Measurements from ENCODE around the gene RAD51B.
"Not testable (repeated sequence)": the region's sequence is repeated elsewhere in the genome, so short reads cannot be mapped to it uniquely, and the experiment has no call there.

RAD51B gene

DNA sequence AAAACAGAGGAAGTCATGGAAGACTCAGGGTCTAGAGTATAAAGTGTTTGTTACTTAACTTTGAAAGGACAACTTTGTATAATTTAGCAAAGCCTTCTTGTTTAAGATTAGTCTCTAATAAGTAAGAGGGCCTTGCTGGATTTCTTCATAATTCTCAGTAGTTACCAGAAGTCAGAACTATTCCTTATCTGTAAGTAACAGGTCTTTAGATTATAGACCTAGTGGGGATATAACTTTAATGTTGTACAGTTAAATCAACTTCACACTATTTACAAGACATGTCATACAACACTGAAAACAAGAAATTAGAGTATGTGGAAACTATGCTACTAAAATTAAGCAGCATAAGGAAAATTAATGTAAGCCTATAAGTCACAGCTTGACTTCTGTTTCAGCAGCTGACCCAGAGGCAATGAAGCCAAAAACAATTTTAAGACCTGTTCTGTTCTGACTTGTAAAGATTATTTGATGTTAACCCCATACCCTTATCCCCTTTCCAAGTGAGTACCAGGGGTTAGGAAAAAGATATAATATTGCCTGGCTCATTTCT lies 398.3 kb downstream of the RAD51B start:
- Histone ChIP-seq H3K27ac (replicated peaks) (no peak overlapping the region), H3K27me3 (ENCODE audit: insufficient read depth, poor library complexity, severe bottlenecking) (no peaks in the 10 kb centered on the region), H3K4me3 (replicated peaks; ENCODE audit: insufficient read depth, low read length) (no peak overlapping the region)
- DNase-seq (ENCODE audit: low read depth in 1 of 2, low spot score in 1 of 2): no peak
- TF ChIP-seq POLR2AphosphoS5 (IDR thresholded peaks at IDR 0.05; ENCODE audit: low read depth): no peak
- TF ChIP-seq, protein P1, sequence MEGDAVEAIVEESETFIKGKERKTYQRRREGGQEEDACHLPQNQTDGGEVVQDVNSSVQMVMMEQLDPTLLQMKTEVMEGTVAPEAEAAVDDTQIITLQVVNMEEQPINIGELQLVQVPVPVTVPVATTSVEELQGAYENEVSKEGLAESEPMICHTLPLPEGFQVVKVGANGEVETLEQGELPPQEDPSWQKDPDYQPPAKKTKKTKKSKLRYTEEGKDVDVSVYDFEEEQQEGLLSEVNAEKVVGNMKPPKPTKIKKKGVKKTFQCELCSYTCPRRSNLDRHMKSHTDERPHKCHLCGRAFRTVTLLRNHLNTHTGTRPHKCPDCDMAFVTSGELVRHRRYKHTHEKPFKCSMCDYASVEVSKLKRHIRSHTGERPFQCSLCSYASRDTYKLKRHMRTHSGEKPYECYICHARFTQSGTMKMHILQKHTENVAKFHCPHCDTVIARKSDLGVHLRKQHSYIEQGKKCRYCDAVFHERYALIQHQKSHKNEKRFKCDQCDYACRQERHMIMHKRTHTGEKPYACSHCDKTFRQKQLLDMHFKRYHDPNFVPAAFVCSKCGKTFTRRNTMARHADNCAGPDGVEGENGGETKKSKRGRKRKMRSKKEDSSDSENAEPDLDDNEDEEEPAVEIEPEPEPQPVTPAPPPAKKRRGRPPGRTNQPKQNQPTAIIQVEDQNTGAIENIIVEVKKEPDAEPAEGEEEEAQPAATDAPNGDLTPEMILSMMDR (IDR thresholded peaks at IDR 0.05; ENCODE audit: insufficient read depth, low read length): no peak
- no peak for TF ChIP-seq SPI1 (IDR thresholded peaks at IDR 0.05; ENCODE audit: borderline replicate concordance, low read depth)
- TF ChIP-seq, protein P2, sequence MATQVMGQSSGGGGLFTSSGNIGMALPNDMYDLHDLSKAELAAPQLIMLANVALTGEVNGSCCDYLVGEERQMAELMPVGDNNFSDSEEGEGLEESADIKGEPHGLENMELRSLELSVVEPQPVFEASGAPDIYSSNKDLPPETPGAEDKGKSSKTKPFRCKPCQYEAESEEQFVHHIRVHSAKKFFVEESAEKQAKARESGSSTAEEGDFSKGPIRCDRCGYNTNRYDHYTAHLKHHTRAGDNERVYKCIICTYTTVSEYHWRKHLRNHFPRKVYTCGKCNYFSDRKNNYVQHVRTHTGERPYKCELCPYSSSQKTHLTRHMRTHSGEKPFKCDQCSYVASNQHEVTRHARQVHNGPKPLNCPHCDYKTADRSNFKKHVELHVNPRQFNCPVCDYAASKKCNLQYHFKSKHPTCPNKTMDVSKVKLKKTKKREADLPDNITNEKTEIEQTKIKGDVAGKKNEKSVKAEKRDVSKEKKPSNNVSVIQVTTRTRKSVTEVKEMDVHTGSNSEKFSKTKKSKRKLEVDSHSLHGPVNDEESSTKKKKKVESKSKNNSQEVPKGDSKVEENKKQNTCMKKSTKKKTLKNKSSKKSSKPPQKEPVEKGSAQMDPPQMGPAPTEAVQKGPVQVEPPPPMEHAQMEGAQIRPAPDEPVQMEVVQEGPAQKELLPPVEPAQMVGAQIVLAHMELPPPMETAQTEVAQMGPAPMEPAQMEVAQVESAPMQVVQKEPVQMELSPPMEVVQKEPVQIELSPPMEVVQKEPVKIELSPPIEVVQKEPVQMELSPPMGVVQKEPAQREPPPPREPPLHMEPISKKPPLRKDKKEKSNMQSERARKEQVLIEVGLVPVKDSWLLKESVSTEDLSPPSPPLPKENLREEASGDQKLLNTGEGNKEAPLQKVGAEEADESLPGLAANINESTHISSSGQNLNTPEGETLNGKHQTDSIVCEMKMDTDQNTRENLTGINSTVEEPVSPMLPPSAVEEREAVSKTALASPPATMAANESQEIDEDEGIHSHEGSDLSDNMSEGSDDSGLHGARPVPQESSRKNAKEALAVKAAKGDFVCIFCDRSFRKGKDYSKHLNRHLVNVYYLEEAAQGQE (IDR thresholded peaks at IDR 0.05; ENCODE audit: insufficient replicate concordance, low read depth): no peak
- TF ChIP-seq GABPA (IDR thresholded peaks at IDR 0.05; ENCODE audit: low read depth): no peak

GRCh38 chr14:68219407-68219806 lies 399.8 kb downstream of the RAD51B start:
- Histone ChIP-seq H3K27ac (replicated peaks) (no peak overlapping the region), H3K4me3 (replicated peaks; ENCODE audit: insufficient read depth, low read length) (no peak overlapping the region)
- TF ChIP-seq POLR2AphosphoS5 (IDR thresholded peaks at IDR 0.05; ENCODE audit: low read depth): no peak
- no peak for TF ChIP-seq SPI1 (IDR thresholded peaks at IDR 0.05; ENCODE audit: borderline replicate concordance, low read depth)
- TF ChIP-seq GABPA (IDR thresholded peaks at IDR 0.05; ENCODE audit: low read depth): no peak
- TF ChIP-seq, protein P2 (IDR thresholded peaks at IDR 0.05; ENCODE audit: insufficient replicate concordance, low read depth): no peak
- TF ChIP-seq, protein P1 (IDR thresholded peaks at IDR 0.05; ENCODE audit: insufficient read depth, low read length): no peak

GRCh38 chr14:68221046-68221445 lies 401.5 kb downstream of the RAD51B start:
- not testable (repeated sequence) for DNase-seq (ENCODE audit: low read depth in 1 of 2, low spot score in 1 of 2); H3K27ac ChIP-seq (replicated peaks); H3K27me3 ChIP-seq (ENCODE audit: insufficient read depth, poor library complexity, severe bottlenecking); H3K4me3 ChIP-seq (replicated peaks; ENCODE audit: insufficient read depth, low read length)

More at GRCh38 chr14:68219407-68219806, 399.8 kb downstream of the RAD51B start:
- H3K27me3 ChIP-seq (ENCODE audit: insufficient read depth, poor library complexity, severe bottlenecking): no peaks in the 10 kb centered on the region
- no peak for DNase-seq (ENCODE audit: low read depth in 1 of 2, low spot score in 1 of 2)

DNA sequence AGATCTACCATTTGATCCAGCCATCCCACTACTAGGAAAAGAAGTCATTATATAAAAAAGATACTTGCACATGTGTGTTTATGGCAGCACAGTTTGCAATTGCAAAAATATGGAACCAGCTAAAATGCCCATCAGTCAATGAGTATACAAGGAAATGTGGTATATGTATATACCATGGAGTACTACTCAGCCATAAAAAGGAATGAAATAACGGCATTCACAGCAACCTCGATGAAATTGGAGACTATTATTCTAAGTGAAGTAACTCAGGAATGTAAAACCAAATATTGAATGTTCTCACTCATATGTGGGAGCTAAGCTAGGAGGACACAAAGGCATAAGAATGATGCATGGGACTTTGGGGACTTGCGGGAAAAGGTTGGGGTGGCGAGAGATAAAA lies 402.6 kb downstream of the RAD51B start:
- Histone ChIP-seq H3K27ac (replicated peaks) (no peak overlapping the region), H3K4me3 (replicated peaks; ENCODE audit: insufficient read depth, low read length) (no peak overlapping the region), H3K27me3 (ENCODE audit: insufficient read depth, poor library complexity, severe bottlenecking) (no peaks in the 10 kb centered on the region)
- TF ChIP-seq, protein P2 (IDR thresholded peaks at IDR 0.05; ENCODE audit: insufficient replicate concordance, low read depth): no peak
- no peak for TF ChIP-seq SPI1 (IDR thresholded peaks at IDR 0.05; ENCODE audit: borderline replicate concordance, low read depth)
- TF ChIP-seq GABPA (IDR thresholded peaks at IDR 0.05; ENCODE audit: low read depth): no peak
- TF ChIP-seq POLR2AphosphoS5 (IDR thresholded peaks at IDR 0.05; ENCODE audit: low read depth): no peak
- TF ChIP-seq, protein P1 (IDR thresholded peaks at IDR 0.05; ENCODE audit: insufficient read depth, low read length): no peak
- DNase-seq (ENCODE audit: low read depth in 1 of 2, low spot score in 1 of 2): no peak

Data from HL-60 (cell line).